HG02885 (cell line): ENCODE results near the gene LAMA2.

Source experiments
- ATAC-seq: cut with Tn5 transposase; IDR thresholded peaks from one replicate; pipeline ENCODE4 v1.9.1; 2021; ENCODE audit warnings: mild to moderate bottlenecking; ENCODE audit not compliant: unreplicated experiment, poor library complexity

The LAMA2 gene

GRCh38 chr6:129338683-129339082 is 455.7 kb downstream of the LAMA2 start:
- no peak for ATAC-seq

- ATAC-seq: no peak
Observed at GRCh38 chr6:129340983-129341382, 458.0 kb downstream of the LAMA2 start.

- ATAC-seq: no peak
Observed at GRCh38 chr6:129342243-129342642, 459.3 kb downstream of the LAMA2 start.

- no peak for ATAC-seq
Observed at GRCh38 chr6:129342796-129343195, 459.9 kb downstream of the LAMA2 start.

GRCh38 chr6:129344379-129344778 is 461.4 kb downstream of the LAMA2 start:
- no peak for ATAC-seq

- ATAC-seq: no peak
Observed at GRCh38 chr6:129345890-129346289, 463.0 kb downstream of the LAMA2 start.

GRCh38 chr6:129346964-129347363 is 464.0 kb downstream of the LAMA2 start:
- ATAC-seq: no peak

GRCh38 chr6:129350278-129350677 is 467.3 kb downstream of the LAMA2 start:
- ATAC-seq: no peak

- no peak for ATAC-seq
Observed at GRCh38 chr6:129351807-129352206, 468.9 kb downstream of the LAMA2 start.

- no peak for ATAC-seq
Observed at GRCh38 chr6:129353067-129353466, 470.1 kb downstream of the LAMA2 start.

GRCh38 chr6:129356129-129356528 is 473.2 kb downstream of the LAMA2 start:
- ATAC-seq: no peak

- no peak for ATAC-seq
Observed at GRCh38 chr6:129359811-129360681, 477.1 kb downstream of the LAMA2 start.

GRCh38 chr6:129360682-129360955 is 477.7 kb downstream of the LAMA2 start:
- ATAC-seq: no peak

GRCh38 chr6:129364037-129364436 is 481.1 kb downstream of the LAMA2 start:
- no peak for ATAC-seq

- no peak for ATAC-seq
Observed at GRCh38 chr6:129364767-129365166, 481.8 kb downstream of the LAMA2 start.

GRCh38 chr6:129368076-129368475 is 485.1 kb downstream of the LAMA2 start:
- ATAC-seq: no peak

GRCh38 chr6:129368970-129369369 is 486.0 kb downstream of the LAMA2 start:
- no peak for ATAC-seq

- no peak for ATAC-seq
Observed at GRCh38 chr6:129369737-129370136, 486.8 kb downstream of the LAMA2 start.

GRCh38 chr6:129370268-129370916 is 487.5 kb downstream of the LAMA2 start:
- ATAC-seq: peak; percentile 70

- ATAC-seq: no peak
Observed at GRCh38 chr6:129381885-129382284, 498.9 kb downstream of the LAMA2 start.

GRCh38 chr6:129382916-129383315 is 500.0 kb downstream of the LAMA2 start:
- ATAC-seq: no peak

GRCh38 chr6:129385117-129385516 is 502.2 kb downstream of the LAMA2 start:
- no peak for ATAC-seq
